Measurements from ENCODE around the gene MRPL49. TPM values are rescaled to one million over a fixed set of nuclear protein-coding genes. Genes with fewer than 3 reads are reported as not detected.

MRPL49 gene
- polyA plus RNA-seq, 10 donors = 17.5 to 26.5 (median 23.4) TPM

- no peak for DNase-seq
Observed at GRCh38 chr11:65100674-65101350, 21.3 kb upstream of the MRPL49 start.

GRCh38 chr11:65102142-65103095 lies 19.7 kb upstream of the MRPL49 start:
- DNase-seq = no peak

- DNase-seq = no peak
Observed at GRCh38 chr11:65103476-65103875, 18.6 kb upstream of the MRPL49 start.

- DNase-seq = no peak
Observed at GRCh38 chr11:65104628-65105027, 17.5 kb upstream of the MRPL49 start.

GRCh38 chr11:65107078-65107477 lies 15.0 kb upstream of the MRPL49 start:
- DNase-seq = no peak

GRCh38 chr11:65107751-65108468 lies 14.2 kb upstream of the MRPL49 start:
- no peak for DNase-seq

GRCh38 chr11:65108469-65109123 lies 13.5 kb upstream of the MRPL49 start:
- no peak for DNase-seq

- DNase-seq = no peak
Observed at GRCh38 chr11:65109231-65110198, 12.6 kb upstream of the MRPL49 start.

- DNase-seq = peak; percentile 72 to 92 (median 88)
Observed at GRCh38 chr11:65110354-65110861, 11.7 kb upstream of the MRPL49 start.

- no peak for DNase-seq
Observed at GRCh38 chr11:65111159-65111743, 10.9 kb upstream of the MRPL49 start.

- DNase-seq = peak; percentile 86 to 95 (median 92)
Observed at GRCh38 chr11:65111744-65112545, 10.2 kb upstream of the MRPL49 start, which contains the start of gene TM7SF2. Gene TM7SF2, plus strand, starts transcription at chr11:65111872. Its CDS starts 144 bp downstream, at chr11:65112016.

GRCh38 chr11:65112546-65113360 lies 9.4 kb upstream of the MRPL49 start:
- peak in 1 of 3 donors; percentile 67 for DNase-seq

- DNase-seq = no peak
Observed at GRCh38 chr11:65113361-65113756, 8.8 kb upstream of the MRPL49 start.

- no peak for DNase-seq
Observed at GRCh38 chr11:65113839-65114238, 8.3 kb upstream of the MRPL49 start.

GRCh38 chr11:65114538-65115171 lies 7.5 kb upstream of the MRPL49 start:
- DNase-seq = no peak

- DNase-seq = no peak
Observed at GRCh38 chr11:65115361-65116082, 6.6 kb upstream of the MRPL49 start.
